CD4-positive, CD25-positive, alpha-beta regulatory T cell (primary cell): ENCODE results near the gene UBAP1L. TPM values are rescaled to one million over a fixed set of nuclear protein-coding genes. Genes with fewer than 3 reads are reported as not detected.
"Not testable (repeated sequence)": the region's sequence is repeated elsewhere in the genome, so short reads cannot be mapped to it uniquely, and the experiment has no call there.

ENCODE experiments used
- ATAC-seq, 2 donors: fragments of 150-1000 bp; cut with Tn5 transposase; one replicate each; pipeline ENCODE4 v1.10.0; 2021; ENCODE audit warnings: low read depth in 2 of 2, moderate number of reproducible peaks in 2 of 2, moderate library complexity in 1 of 2
- DNase-seq, 3 donors: peaks; one replicate each; pipeline versions ENCODE4 v3.0.0 to v3.0.0-alpha.2; 2012 to 2022; ENCODE audit warnings: mixed read lengths in 1 of 3
- H3K27ac ChIP-seq: one replicate; pipeline ENCODE4 v1.7.0; 2013; ENCODE audit warnings: mild to moderate bottlenecking, low read length; ENCODE audit not compliant: insufficient read depth, poor library complexity, severe bottlenecking
- H3K27me3 ChIP-seq: one replicate; pipeline ENCODE4 v1.7.0; 2013; ENCODE audit warnings: low read length; ENCODE audit not compliant: control insufficient read depth, insufficient read depth
- H3K36me3 ChIP-seq: one replicate; pipeline ENCODE4 v1.7.0; 2013; ENCODE audit warnings: mild to moderate bottlenecking, low read length, moderate library complexity; ENCODE audit not compliant: control insufficient read depth, insufficient read depth
- H3K4me1 ChIP-seq: 2 replicates; pipeline ENCODE4 v1.7.0; 2013; ENCODE audit warnings: mild to moderate bottlenecking, low read length; ENCODE audit not compliant: insufficient read depth, control insufficient read depth, poor library complexity, severe bottlenecking
- H3K4me3 ChIP-seq: one replicate; pipeline ENCODE4 v1.7.0; 2013; ENCODE audit warnings: low read depth, mild to moderate bottlenecking, low read length, moderate library complexity
- H3K9me3 ChIP-seq, 2 experiments: 1 replicate in 1 of 2; 2 replicates in 1 of 2; pipeline ENCODE4 v1.7.0; 2013; ENCODE audit warnings: low read length in 2 of 2, mild to moderate bottlenecking in 1 of 2, moderate library complexity in 1 of 2; ENCODE audit not compliant: control insufficient read depth in 2 of 2
- H3K27ac Mint-ChIP-seq, 3 donors: one replicate each; pipeline ENCODE4 v1.8.0; 2020 to 2022; ENCODE audit warnings: mild to moderate bottlenecking in 3 of 3, mixed read lengths in 3 of 3, moderate library complexity in 2 of 3
- H3K27me3 Mint-ChIP-seq: one replicate; pipeline ENCODE4 v1.8.0; 2022; ENCODE audit warnings: mild to moderate bottlenecking, mixed read lengths
- H3K36me3 Mint-ChIP-seq: one replicate; pipeline ENCODE4 v1.8.0; 2020; ENCODE audit warnings: mixed read lengths
- H3K4me1 Mint-ChIP-seq, 4 donors: one replicate each; pipeline ENCODE4 v1.8.0; 2020 to 2022; ENCODE audit warnings: mixed read lengths in 4 of 4, mild to moderate bottlenecking in 1 of 4
- H3K4me3 Mint-ChIP-seq, 4 donors: one replicate each; pipeline ENCODE4 v1.8.0; 2020 to 2022; ENCODE audit warnings: mild to moderate bottlenecking in 4 of 4, mixed read lengths in 4 of 4, moderate library complexity in 3 of 4
- H3K9me3 Mint-ChIP-seq, 7 donors: one replicate each; pipeline ENCODE4 v1.8.0; 2020 to 2022; ENCODE audit warnings: mixed read lengths in 7 of 7, mild to moderate bottlenecking in 3 of 7, moderate library complexity in 2 of 7
- polyA plus RNA-seq, 4 donors: library from polyadenylated mRNA; unstranded; fragments of 300-500 nt; fragmentation: Illumina TruSeq; gene quantifications; one replicate each; pipeline ENCODE4 v1.2.3, GENCODE V29; 2021
- total RNA-seq: library from RNA; stranded (reverse); gene quantifications from one replicate; pipeline ENCODE4 v1.2.3, GENCODE V29; 2022

UBAP1L gene
- total and polyA plus RNA-seq, 5 donors from 2014 or later = 0.08 to 10.1 (median 0.32) TPM; not detected in 1

DNA sequence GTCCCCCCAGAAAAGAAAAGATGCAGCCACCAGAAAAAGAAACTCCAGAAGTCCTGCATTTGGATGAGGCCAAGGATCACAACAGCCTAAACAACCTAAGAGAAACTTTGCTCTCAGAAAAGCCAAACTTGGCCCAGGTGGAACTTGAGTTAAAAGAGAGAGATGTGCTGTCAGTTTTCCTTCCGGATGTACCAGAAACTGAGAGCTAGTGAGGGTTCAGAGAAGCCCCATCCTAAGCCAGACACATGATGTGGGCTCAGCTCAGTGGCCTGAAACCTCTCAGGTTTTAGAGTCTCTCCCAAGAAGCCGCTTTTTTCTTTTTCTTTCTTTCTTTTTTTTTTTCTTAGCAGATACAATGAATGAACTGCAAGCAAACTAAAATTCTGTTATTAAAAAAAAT lies 62.0 kb downstream of the UBAP1L start:
- H3K27ac Mint-ChIP-seq = no peak overlapping the region
- H3K36me3 Mint-ChIP-seq = no peaks in the 10 kb centered on the region
- H3K4me1 Mint-ChIP-seq = peaks cover 0 to 16% (median 10%) of the 10 kb centered on the region in 4 donors
- Histone ChIP-seq H3K36me3 (no peaks in the 10 kb centered on the region), H3K9me3 (no peaks in the 10 kb centered on the region), H3K27me3 (no peaks in the 10 kb centered on the region), H3K4me3 (no peak overlapping the region), H3K27ac (no peak overlapping the region), H3K4me1 (peaks cover 10% of the 10 kb centered on the region)
- DNase-seq = no peak
- no peak for ATAC-seq
- H3K4me3 Mint-ChIP-seq = no peak overlapping the region
- H3K27me3 Mint-ChIP-seq = peaks cover 10% of the 10 kb centered on the region
- no peaks in the 10 kb centered on the region for H3K9me3 Mint-ChIP-seq

DNA sequence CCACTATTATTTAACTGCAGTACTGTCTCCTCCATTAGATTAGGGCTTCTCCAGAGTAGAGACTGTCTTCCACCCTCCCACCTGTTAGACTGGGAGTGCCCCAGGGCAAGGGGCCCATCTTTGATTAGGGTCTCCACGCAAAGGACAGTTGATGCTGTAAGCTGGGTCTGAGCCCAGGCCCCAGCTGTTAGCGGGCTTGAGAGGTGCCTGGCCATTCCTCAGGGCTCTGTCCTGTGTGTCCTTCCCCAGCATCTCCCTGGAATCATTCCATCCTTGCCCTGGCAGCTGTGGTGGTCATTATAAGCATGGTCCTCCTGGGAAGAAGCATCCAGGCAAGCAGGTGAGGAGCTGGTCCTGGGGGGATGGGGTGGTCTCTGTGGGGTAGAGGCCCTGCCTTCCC lies 63.7 kb downstream of the UBAP1L start:
- Mint-ChIP-seq H3K27ac (no peak overlapping the region), H3K9me3 (no peaks in the 10 kb centered on the region), H3K4me3 (no peak overlapping the region), H3K27me3 (peaks cover 10% of the 10 kb centered on the region), H3K36me3 (no peaks in the 10 kb centered on the region), H3K4me1 (peaks cover 0 to 16% (median 10%) of the 10 kb centered on the region in 4 donors)
- Histone ChIP-seq H3K4me1 (peaks cover 10% of the 10 kb centered on the region), H3K27ac (no peak overlapping the region), H3K4me3 (no peak overlapping the region), H3K27me3 (no peaks in the 10 kb centered on the region), H3K9me3 (no peaks in the 10 kb centered on the region), H3K36me3 (no peaks in the 10 kb centered on the region)
- ATAC-seq (no peak), DNase-seq (no peak)

DNA sequence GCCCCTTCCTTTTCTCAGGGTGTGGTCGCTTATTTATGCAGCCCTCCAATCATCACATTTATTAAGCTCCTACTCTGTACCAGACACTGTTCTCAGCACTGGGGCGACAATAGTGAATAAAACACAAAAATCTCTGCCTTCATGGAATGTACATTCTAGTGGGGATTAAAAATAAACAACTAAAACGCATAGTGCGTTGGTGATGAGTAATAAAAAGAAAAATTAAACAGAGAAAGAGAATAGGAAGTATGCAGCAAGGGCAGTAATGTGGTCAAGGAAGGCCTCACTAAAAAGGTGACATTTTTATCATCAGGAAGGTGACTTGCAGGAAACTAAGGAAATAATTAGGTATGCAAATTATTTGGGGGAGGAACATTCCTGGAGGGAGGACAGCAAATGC lies 64.7 kb downstream of the UBAP1L start:
- Mint-ChIP-seq H3K27ac (peak overlapping the region in 2 of 3 donors; percentile 0 to 17), H3K4me1 (peaks cover 0 to 16% (median 10%) of the 10 kb centered on the region in 4 donors), H3K27me3 (peaks cover 10% of the 10 kb centered on the region), H3K4me3 (peak overlapping the region; percentile 1 to 83 (median 44)), H3K36me3 (no peaks in the 10 kb centered on the region), H3K9me3 (no peaks in the 10 kb centered on the region)
- ATAC-seq = no peak
- H3K4me3 ChIP-seq = no peak overlapping the region
- H3K4me1 ChIP-seq = peaks cover 10% of the 10 kb centered on the region
- no peak overlapping the region for H3K27ac ChIP-seq
- no peak for DNase-seq
- no peaks in the 10 kb centered on the region for H3K36me3 ChIP-seq
- no peaks in the 10 kb centered on the region for H3K27me3 ChIP-seq
- no peaks in the 10 kb centered on the region for H3K9me3 ChIP-seq

DNA sequence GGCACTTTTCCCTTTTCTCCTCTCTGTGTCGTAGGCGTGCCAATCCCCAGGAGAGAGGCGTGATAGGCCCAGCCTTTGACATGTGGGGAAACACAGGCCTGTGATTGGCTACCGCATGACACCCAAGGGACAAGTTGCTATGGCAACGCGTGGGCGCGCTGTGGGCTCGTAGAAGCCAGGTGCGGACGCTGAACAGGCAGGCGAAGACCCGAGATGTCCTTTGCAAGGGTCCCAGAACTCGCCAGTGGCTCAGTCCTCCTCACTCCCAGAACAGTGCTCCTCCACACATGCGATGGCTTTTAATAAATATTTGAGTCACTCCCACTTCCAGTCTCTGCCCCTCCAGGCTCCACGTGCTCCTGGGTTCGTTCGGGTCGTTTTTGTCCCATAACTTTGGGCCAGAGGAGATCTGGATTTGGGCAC lies 65.6 kb downstream of the UBAP1L start:
- peak overlapping the region; percentile 62 for H3K4me3 ChIP-seq
- H3K27me3 ChIP-seq = no peaks in the 10 kb centered on the region
- no peak overlapping the region for H3K27ac ChIP-seq
- DNase-seq (peak; percentile 80 to 90 (median 81)), ATAC-seq (peak; percentile 91 to 96)
- no peaks in the 10 kb centered on the region for H3K36me3 Mint-ChIP-seq
- H3K27me3 Mint-ChIP-seq = peaks cover 10% of the 10 kb centered on the region
- H3K4me1 Mint-ChIP-seq = peaks cover 0 to 16% (median 10%) of the 10 kb centered on the region in 4 donors
- no peaks in the 10 kb centered on the region for H3K9me3 Mint-ChIP-seq
- peak overlapping the region in 2 of 3 donors; percentile 0 to 77 for H3K27ac Mint-ChIP-seq
- peak overlapping the region in 3 of 4 donors; percentile 70 to 83 (median 78) for H3K4me3 Mint-ChIP-seq
- H3K9me3 ChIP-seq = no peaks in the 10 kb centered on the region
- H3K4me1 ChIP-seq = peaks cover 10% of the 10 kb centered on the region
- no peaks in the 10 kb centered on the region for H3K36me3 ChIP-seq

DNA sequence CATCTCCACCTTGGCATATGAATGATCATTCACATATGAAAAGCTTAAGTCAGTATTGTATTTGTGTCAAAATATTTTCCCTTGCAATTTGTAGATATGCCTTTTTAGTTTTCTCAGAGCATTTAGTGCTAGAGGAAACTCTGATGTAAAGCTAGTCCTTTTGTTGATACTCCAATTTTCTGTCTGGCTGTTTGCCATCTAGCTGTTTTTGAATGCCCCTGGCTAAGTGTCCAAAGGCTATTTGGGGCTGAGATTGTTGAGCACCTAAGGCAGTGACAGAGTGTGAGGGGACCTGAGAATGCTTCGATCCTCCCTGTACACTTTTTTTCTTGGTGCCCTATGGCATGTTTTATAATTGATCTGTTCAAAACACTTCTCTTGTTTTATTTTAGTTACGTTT lies 66.8 kb downstream of the UBAP1L start:
- Histone ChIP-seq H3K36me3 (no peaks in the 10 kb centered on the region), H3K9me3 (no peaks in the 10 kb centered on the region), H3K4me1 (peaks cover 10% of the 10 kb centered on the region), H3K27me3 (no peaks in the 10 kb centered on the region), H3K27ac (no peak overlapping the region), H3K4me3 (no peak overlapping the region)
- peaks cover 0 to 16% (median 10%) of the 10 kb centered on the region in 4 donors for H3K4me1 Mint-ChIP-seq
- H3K27ac Mint-ChIP-seq = peak overlapping the region in 1 of 3 donors; percentile 17
- no peaks in the 10 kb centered on the region for H3K9me3 Mint-ChIP-seq
- peaks cover 10% of the 10 kb centered on the region for H3K27me3 Mint-ChIP-seq
- ATAC-seq = no peak
- DNase-seq = no peak
- H3K4me3 Mint-ChIP-seq = no peak overlapping the region
- peaks cover under 1% of the 10 kb centered on the region for H3K36me3 Mint-ChIP-seq

DNA sequence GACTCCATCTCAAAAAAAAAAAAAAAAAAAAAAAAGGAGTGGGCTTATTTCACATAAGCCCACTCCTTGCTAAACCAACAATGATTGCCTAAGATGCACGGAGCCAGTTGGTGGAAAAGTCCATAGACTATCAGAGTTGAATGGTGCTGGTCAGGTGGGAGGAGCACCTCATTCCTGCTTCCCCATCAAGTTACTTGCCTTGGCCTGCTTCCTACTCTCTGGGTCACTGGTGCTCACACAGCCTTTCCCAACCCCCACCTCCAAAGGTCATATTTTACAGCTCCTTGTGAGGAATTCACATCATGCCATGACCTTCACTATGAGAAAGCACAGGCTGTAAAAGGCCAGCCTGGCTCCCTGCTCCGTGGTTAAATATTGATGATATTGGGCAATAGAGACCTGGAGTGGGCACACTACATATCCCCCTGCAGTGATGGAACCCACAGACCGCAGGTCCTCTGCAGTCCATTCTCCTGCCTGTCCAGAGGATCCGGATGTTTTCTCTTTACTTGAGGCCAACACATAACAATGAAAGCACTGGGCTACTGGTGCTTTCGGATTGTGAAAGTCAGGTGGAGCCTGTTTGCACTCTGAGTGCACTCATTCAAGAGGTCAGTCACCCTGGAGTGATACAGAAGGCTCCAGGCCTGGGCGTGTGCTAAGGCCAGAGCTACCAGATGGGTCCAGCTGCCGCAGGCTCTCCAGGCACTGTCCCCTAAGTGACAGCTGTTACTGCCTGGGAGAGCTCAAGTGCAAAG lies 70.1 kb downstream of the UBAP1L start, which contains the start of gene SLC51B:
Gene SLC51B, plus strand, starts transcription at position 664 of the 758 bp plus-strand sequence. CDS start 4,618 bp downstream, outside the sequence.
- no peak within 1 kb of the TSS for H3K27ac Mint-ChIP-seq
- ATAC-seq (no peak), DNase-seq (no peak)
- peaks cover 3% of the 10 kb centered on the region for H3K36me3 Mint-ChIP-seq
- peaks cover 14% of the 10 kb centered on the region for H3K27me3 Mint-ChIP-seq
- Histone ChIP-seq H3K27me3 (no peaks in the 10 kb centered on the region), H3K4me1 (peaks cover 10% of the 10 kb centered on the region), H3K27ac (no peak within 1 kb of the TSS), H3K36me3 (no peaks in the 10 kb centered on the region), H3K4me3 (no peak within 1 kb of the TSS), H3K9me3 (no peaks in the 10 kb centered on the region)
- no peak within 1 kb of the TSS for H3K4me3 Mint-ChIP-seq
- H3K4me1 Mint-ChIP-seq = peaks cover 0 to 12% (median 6%) of the 10 kb centered on the region in 4 donors
- H3K9me3 Mint-ChIP-seq = no peaks in the 10 kb centered on the region

DNA sequence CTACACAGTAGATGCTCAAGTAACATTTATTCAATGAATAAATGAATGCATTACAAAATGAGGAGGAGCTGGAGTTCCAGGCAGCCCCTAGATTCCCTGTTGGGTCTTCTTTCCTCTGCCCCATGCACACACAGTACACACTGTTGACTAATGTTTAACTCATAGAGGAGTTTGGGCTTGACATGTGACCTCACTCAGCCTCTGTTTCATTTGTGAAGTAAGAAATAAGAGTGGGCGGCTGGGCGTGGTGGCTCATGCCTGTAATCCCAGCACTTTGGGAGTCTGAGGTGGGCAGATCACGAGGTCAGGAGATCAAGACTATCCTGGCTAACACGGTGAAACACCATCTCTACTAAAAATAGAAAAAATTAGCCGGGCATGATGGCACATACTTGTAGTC lies 70.8 kb downstream of the UBAP1L start:
- not testable (repeated sequence) for H3K9me3 ChIP-seq, DNase-seq, H3K4me1 Mint-ChIP-seq, H3K4me1 ChIP-seq, ATAC-seq, H3K4me3 Mint-ChIP-seq, H3K27me3 Mint-ChIP-seq, H3K36me3 Mint-ChIP-seq, H3K27ac ChIP-seq, H3K27me3 ChIP-seq, H3K27ac Mint-ChIP-seq, H3K9me3 Mint-ChIP-seq, H3K4me3 ChIP-seq, H3K36me3 ChIP-seq
